Loucy (cell line): ENCODE data around the gene C1RL.

ENCODE experiments used
- H2AFZ ChIP-seq: fragments of 200-600 bp; sonication (generic); 2 replicates; pipeline ENCODE4 v1.6.0; 2016; ENCODE audit warnings: antibody characterized with exemption, mild to moderate bottlenecking, low read length, moderate library complexity
- H3F3A ChIP-seq: fragments of 200-600 bp; 2 replicates; pipeline ENCODE4 v1.6.0; 2016; ENCODE audit warnings: antibody characterized with exemption, low read depth, mild to moderate bottlenecking
- H3K27me3 ChIP-seq: fragments of 200-600 bp; sonication (generic); 2 replicates; pipeline ENCODE4 v1.6.1; 2014; ENCODE audit warnings: low read length, mild to moderate bottlenecking; ENCODE audit not compliant: insufficient read depth, poor library complexity, severe bottlenecking
- H3K36me3 ChIP-seq: fragments of 200-600 bp; sonication (generic); 2 replicates; pipeline ENCODE4 v1.6.1; 2016; ENCODE audit warnings: low read length; ENCODE audit not compliant: insufficient read depth
- H3K4me1 ChIP-seq: fragments of 200-600 bp; sonication (generic); 2 replicates; pipeline ENCODE4 v1.5.1; 2014; ENCODE audit warnings: low read length, mild to moderate bottlenecking; ENCODE audit not compliant: insufficient read depth, poor library complexity, severe bottlenecking
- H3K4me2 ChIP-seq: fragments of 200-600 bp; sonication (generic); 2 replicates; pipeline ENCODE4 v1.6.0; 2014; ENCODE audit warnings: antibody characterized with exemption, low read length, low read depth, mild to moderate bottlenecking; ENCODE audit not compliant: poor library complexity, severe bottlenecking
- H3K4me3 ChIP-seq: fragments of 200-600 bp; sonication (generic); 2 replicates; pipeline ENCODE4 v1.5.1; 2014; ENCODE audit warnings: low read length, mild to moderate bottlenecking, mixed read lengths; ENCODE audit not compliant: poor library complexity, severe bottlenecking
- H3K79me2 ChIP-seq: fragments of 200-600 bp; sonication (generic); 2 replicates; pipeline ENCODE4 v1.6.1; 2014; ENCODE audit warnings: low read length; ENCODE audit not compliant: insufficient read depth
- H3K9ac ChIP-seq: fragments of 200-600 bp; sonication (generic); 2 replicates; pipeline ENCODE4 v1.6.0; 2014; ENCODE audit warnings: mild to moderate bottlenecking, low read depth, low read length, moderate library complexity; ENCODE audit not compliant: poor library complexity, severe bottlenecking
- H3K9me2 ChIP-seq: fragments of 200-600 bp; sonication (generic); replicated peaks from 2 replicates; pipeline ENCODE4 v1.6.1; 2016; ENCODE audit warnings: low read depth, low read length, mixed read lengths
- H3K9me3 ChIP-seq: fragments of 200-600 bp; sonication (generic); 2 replicates; pipeline ENCODE4 v1.6.1; 2014; ENCODE audit warnings: mild to moderate bottlenecking, antibody characterized with exemption, low read length, low read depth; ENCODE audit not compliant: insufficient read depth
- H4K20me1 ChIP-seq: fragments of 200-600 bp; sonication (generic); 2 replicates; pipeline ENCODE4 v1.6.0; 2014; ENCODE audit warnings: antibody characterized with exemption, low read length, mild to moderate bottlenecking; ENCODE audit not compliant: insufficient read depth, poor library complexity, severe bottlenecking
- EZH2phosphoT487 ChIP-seq: fragments of 200-600 bp; IDR thresholded peaks from 2 replicates; pipeline ENCODE4 v1.6.1; 2018; ENCODE audit warnings: antibody characterized with exemption, mild to moderate bottlenecking, moderate library complexity, borderline replicate concordance
- TF ChIP-seq, protein P1 (sequence below): fragments of 200-600 bp; sonication (generic); conservative IDR thresholded peaks from 2 replicates; pipeline ENCODE4 v1.5.1; 2014; ENCODE audit warnings: mild to moderate bottlenecking, antibody characterized with exemption, low read length

Gene C1RL

DNA sequence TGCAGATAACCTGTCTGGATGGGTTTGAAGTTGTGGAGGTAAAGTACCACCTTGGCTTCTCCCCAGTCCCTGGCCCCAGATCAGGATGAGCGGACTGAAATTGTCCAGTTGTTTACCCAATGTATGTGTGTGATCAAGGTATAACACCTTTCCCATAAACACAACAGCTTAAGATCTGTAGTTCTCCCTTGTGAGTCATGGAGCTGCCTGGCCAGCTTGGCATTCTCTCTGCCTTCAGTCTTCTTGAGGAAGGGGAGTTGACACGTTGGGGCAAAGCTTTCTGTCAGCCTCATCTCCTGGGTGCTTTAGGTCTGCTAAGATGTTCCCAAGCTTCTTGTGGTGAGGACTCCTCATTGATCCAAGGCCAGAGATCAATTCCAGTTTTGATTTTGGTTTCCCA lies 42.4 kb downstream of the C1RL start:
- Histone ChIP-seq H3K9ac (no peak overlapping the region), H2AFZ (no peak overlapping the region), H3K27me3 (no peaks in the 10 kb centered on the region), H3K9me2 (no peaks in the 10 kb centered on the region), H3K79me2 (no peaks in the 10 kb centered on the region), H3K4me2 (no peak overlapping the region), H3K9me3 (no peaks in the 10 kb centered on the region), H3K4me1 (no peaks in the 10 kb centered on the region), H3F3A (no peaks in the 10 kb centered on the region), H3K36me3 (no peaks in the 10 kb centered on the region), H4K20me1 (no peaks in the 10 kb centered on the region), H3K4me3 (no peak overlapping the region)
- TF ChIP-seq, protein P1, sequence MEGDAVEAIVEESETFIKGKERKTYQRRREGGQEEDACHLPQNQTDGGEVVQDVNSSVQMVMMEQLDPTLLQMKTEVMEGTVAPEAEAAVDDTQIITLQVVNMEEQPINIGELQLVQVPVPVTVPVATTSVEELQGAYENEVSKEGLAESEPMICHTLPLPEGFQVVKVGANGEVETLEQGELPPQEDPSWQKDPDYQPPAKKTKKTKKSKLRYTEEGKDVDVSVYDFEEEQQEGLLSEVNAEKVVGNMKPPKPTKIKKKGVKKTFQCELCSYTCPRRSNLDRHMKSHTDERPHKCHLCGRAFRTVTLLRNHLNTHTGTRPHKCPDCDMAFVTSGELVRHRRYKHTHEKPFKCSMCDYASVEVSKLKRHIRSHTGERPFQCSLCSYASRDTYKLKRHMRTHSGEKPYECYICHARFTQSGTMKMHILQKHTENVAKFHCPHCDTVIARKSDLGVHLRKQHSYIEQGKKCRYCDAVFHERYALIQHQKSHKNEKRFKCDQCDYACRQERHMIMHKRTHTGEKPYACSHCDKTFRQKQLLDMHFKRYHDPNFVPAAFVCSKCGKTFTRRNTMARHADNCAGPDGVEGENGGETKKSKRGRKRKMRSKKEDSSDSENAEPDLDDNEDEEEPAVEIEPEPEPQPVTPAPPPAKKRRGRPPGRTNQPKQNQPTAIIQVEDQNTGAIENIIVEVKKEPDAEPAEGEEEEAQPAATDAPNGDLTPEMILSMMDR = no peak
- TF ChIP-seq EZH2phosphoT487 = no peak

DNA sequence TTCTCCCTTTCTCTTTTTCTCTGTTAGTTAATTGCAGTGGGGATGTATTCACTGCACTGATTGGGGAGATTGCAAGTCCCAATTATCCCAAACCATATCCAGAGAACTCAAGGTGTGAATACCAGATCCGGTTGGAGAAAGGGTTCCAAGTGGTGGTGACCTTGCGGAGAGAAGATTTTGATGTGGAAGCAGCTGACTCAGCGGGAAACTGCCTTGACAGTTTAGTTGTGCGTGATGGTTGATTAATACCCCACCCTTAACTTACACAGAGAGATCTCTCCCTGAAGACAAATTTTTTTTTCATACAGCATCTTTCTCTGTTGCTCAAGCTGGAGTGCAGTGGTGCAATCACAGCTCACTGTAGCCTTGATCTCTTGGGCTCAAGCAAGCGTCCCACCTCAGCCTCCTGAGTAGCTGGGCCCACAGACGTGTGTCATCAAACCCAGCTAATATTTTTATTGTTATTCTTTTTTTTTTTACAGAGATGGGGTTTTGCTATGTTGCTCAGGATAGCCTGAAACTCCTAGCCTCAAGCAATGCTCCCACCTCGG lies 43.9 kb downstream of the C1RL start:
- Histone ChIP-seq H3K4me3 (no peak overlapping the region), H3K79me2 (no peaks in the 10 kb centered on the region), H3K9me2 (no peaks in the 10 kb centered on the region), H3K4me2 (no peak overlapping the region), H4K20me1 (no peaks in the 10 kb centered on the region), H3K27me3 (no peaks in the 10 kb centered on the region), H3K9ac (no peak overlapping the region), H3F3A (no peaks in the 10 kb centered on the region), H3K36me3 (no peaks in the 10 kb centered on the region), H2AFZ (no peak overlapping the region), H3K4me1 (no peaks in the 10 kb centered on the region), H3K9me3 (no peaks in the 10 kb centered on the region)
- no peak for TF ChIP-seq EZH2phosphoT487
- TF ChIP-seq, protein P1 = no peak

DNA sequence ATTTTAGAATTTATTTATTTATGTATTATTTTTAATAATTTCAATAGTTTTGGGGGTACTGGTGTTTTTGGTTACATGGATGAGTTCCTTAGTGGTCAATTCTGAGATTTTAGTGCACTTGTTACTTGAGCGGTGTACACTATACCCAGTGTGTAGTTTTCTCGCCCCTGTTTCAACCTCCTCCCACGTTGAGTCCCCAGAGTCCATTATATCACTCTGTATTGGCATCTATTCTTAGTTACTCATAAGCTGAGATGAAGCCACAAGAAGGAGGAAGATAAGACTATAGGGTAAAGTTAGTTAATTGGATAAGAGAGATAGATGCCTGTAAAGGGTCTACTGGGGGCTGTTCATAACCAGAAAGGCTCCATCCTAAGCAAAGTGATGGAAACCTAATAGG lies 44.5 kb downstream of the C1RL start:
- no peaks in the 10 kb centered on the region for H3K4me1 ChIP-seq
- no peaks in the 10 kb centered on the region for H3K79me2 ChIP-seq
- no peak overlapping the region for H2AFZ ChIP-seq
- H3K36me3 ChIP-seq = no peaks in the 10 kb centered on the region
- no peak overlapping the region for H3K4me2 ChIP-seq
- no peak overlapping the region for H3K9ac ChIP-seq
- H4K20me1 ChIP-seq = no peaks in the 10 kb centered on the region
- H3K4me3 ChIP-seq = no peak overlapping the region
- H3F3A ChIP-seq = no peaks in the 10 kb centered on the region
- no peaks in the 10 kb centered on the region for H3K9me3 ChIP-seq
- TF ChIP-seq EZH2phosphoT487 = no peak
- TF ChIP-seq, protein P1 = no peak
- H3K9me2 ChIP-seq = no peaks in the 10 kb centered on the region
- H3K27me3 ChIP-seq = no peaks in the 10 kb centered on the region
